ENCODE results near the gene TACSTD2. TPM values are rescaled to one million over a fixed set of nuclear protein-coding genes. Genes with fewer than 3 reads are reported as not detected.
A peak's percentile ranks its signal among the peaks of the same experiment; 100 is the strongest.

The TACSTD2 gene
- total RNA-seq, 1 donor from 2014 or later, result 203 TPM

DNA sequence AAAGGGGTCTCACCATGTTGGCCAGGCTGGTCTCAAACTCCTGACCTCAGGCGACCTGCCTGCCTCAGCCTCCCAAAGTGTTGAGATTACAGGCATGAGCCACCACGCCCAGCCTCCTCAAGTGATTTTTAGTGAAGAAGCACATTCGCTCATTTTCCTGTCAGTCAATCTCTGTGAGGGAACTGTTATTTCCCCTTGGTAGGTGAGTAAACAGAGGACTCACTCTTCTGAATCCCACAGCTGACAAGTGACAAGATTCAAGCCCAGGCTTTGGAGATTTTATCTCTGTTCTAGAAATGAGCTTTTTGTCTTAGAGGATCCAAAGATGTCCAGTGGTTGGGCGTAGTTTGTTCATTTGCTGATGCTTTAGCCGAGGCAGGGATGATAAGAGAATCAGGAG is 43.9 kb upstream of the TACSTD2 start:
- TF ChIP-seq CTCF (IDR thresholded peaks at IDR 0.05), result no peak
- peak in 1 of 2 donors; percentile 8 for TF ChIP-seq POLR2AphosphoS5 (IDR thresholded peaks at IDR 0.05; ENCODE audit: insufficient read depth in 1 of 2, low read depth in 1 of 2)
- Histone ChIP-seq H3K27me3 (no peaks in the 10 kb centered on the region), H3K27ac (no peak overlapping the region), H3K4me3 (no peak overlapping the region), H3K4me1 (peaks cover 18% of the 10 kb centered on the region), H3K9me3 (no peaks in the 10 kb centered on the region), H3K36me3 (no peaks in the 10 kb centered on the region)
- DNase-seq (ENCODE audit: extremely low spot score in 2 of 2), result no peak
- intact Hi-C loops (cut with DNase I), result no loop called here

GRCh38 chr1:58620259-58620658 is 43.2 kb upstream of the TACSTD2 start:
- H3K27ac ChIP-seq, result peak overlapping the region; percentile 38
- H3K4me3 ChIP-seq, result no peak overlapping the region
- intact Hi-C loops (cut with DNase I), result no loop called here
- DNase-seq (ENCODE audit: extremely low spot score in 2 of 2), result no peak
- no peaks in the 10 kb centered on the region for H3K36me3 ChIP-seq
- H3K27me3 ChIP-seq, result no peaks in the 10 kb centered on the region
- peaks cover 18% of the 10 kb centered on the region for H3K4me1 ChIP-seq
- no peaks in the 10 kb centered on the region for H3K9me3 ChIP-seq
- TF ChIP-seq CTCF (IDR thresholded peaks at IDR 0.05) (no peak), POLR2AphosphoS5 (IDR thresholded peaks at IDR 0.05; ENCODE audit: insufficient read depth in 1 of 2, low read depth in 1 of 2) (peak in 1 of 2 donors; percentile 20)

DNA sequence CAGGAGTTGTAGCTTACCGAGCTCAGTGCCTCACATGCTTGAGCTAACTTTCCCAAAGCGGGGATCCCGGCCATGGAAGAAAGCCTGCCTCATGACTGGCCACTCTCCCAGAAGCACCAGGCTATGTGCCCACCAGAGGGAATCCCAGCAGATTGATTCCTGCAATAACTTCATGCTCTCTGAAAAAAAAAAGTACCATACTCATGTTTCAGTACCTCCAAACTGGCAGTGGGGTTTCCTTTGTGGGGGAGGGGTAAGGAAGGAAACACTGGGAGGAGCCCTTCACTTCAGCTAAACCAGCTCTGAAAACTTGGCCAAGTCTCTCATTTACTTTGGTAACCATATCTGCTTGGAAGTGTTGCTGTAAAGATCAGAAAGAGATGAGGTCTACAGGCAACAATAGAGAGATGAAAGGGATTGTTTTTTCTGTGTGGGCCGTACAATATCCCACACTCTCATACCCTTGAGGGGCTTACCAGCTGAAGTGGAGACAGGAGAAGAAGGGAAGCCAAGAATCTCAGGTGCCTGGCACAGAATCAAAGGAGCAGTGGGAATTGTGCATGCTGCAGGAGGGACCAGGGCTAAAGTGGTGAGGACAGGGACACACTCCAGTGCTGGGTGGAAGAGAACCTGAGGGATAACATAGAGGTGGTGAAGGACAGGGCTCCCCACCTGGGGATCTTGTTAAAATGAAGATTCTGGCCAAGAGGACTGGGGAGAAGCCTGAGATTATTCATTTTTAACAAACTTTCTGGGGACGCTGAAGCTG is 42.4 kb upstream of the TACSTD2 start:
- no peaks in the 10 kb centered on the region for H3K36me3 ChIP-seq
- H3K27me3 ChIP-seq, result no peaks in the 10 kb centered on the region
- peak in 1 of 2 donors; percentile 38 for TF ChIP-seq POLR2AphosphoS5 (IDR thresholded peaks at IDR 0.05; ENCODE audit: insufficient read depth in 1 of 2, low read depth in 1 of 2)
- TF ChIP-seq CTCF (IDR thresholded peaks at IDR 0.05), result no peak
- TF ChIP-seq POLR2A (IDR thresholded peaks at IDR 0.05), result no peak
- peak overlapping the region; percentile 38 for H3K27ac ChIP-seq
- intact Hi-C loops (cut with DNase I), result no loop called here
- H3K9me3 ChIP-seq, result no peaks in the 10 kb centered on the region
- H3K4me1 ChIP-seq, result peaks cover 18% of the 10 kb centered on the region
- no peak for DNase-seq (ENCODE audit: extremely low spot score in 2 of 2)
- H3K4me3 ChIP-seq, result no peak overlapping the region

GRCh38 chr1:58618303-58618702 is 41.3 kb upstream of the TACSTD2 start:
- Histone ChIP-seq H3K9me3 (no peaks in the 10 kb centered on the region), H3K27ac (peak overlapping the region; percentile 38), H3K4me1 (peaks cover 18% of the 10 kb centered on the region), H3K4me3 (no peak overlapping the region), H3K36me3 (no peaks in the 10 kb centered on the region), H3K27me3 (no peaks in the 10 kb centered on the region)
- intact Hi-C loops (cut with DNase I), result no loop called here
- peak in 1 of 2 donors; percentile 65 for TF ChIP-seq POLR2AphosphoS5 (IDR thresholded peaks at IDR 0.05; ENCODE audit: insufficient read depth in 1 of 2, low read depth in 1 of 2)
- TF ChIP-seq CTCF (IDR thresholded peaks at IDR 0.05), result no peak
- TF ChIP-seq POLR2A (IDR thresholded peaks at IDR 0.05), result no peak
- no peak for DNase-seq (ENCODE audit: extremely low spot score in 2 of 2)

DNA sequence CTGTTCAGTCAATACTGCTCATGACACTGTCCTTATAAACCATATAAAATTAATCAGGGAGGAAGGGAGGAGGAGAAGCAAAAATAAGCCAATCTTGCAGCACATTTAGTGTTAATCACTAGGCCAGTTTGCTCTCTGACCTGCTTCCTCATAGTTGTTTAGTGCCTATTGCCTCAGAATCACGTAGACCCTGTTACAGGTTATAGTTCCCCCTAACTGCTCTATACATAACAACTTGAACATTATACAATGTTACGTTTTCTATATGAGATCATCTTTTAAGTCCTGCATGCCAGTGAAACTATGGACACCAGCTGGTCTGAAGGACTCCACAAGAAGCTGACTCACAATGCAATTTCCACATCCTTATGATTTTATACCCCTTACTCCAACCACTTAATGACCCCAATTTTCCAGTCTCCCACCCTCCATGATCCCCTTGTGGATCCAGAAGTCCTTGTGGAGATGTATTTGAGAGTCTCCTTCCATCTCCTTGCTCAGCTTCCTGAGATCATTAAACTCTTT is 34.9 kb upstream of the TACSTD2 start:
- DNase-seq (ENCODE audit: extremely low spot score in 2 of 2), result no peak
- Histone ChIP-seq H3K27me3 (no peaks in the 10 kb centered on the region), H3K27ac (no peak overlapping the region), H3K4me1 (no peaks in the 10 kb centered on the region), H3K9me3 (no peaks in the 10 kb centered on the region), H3K36me3 (no peaks in the 10 kb centered on the region), H3K4me3 (no peak overlapping the region)
- TF ChIP-seq POLR2AphosphoS5 (IDR thresholded peaks at IDR 0.05; ENCODE audit: insufficient read depth in 1 of 2, low read depth in 1 of 2) (no peak), POLR2A (IDR thresholded peaks at IDR 0.05) (no peak), CTCF (IDR thresholded peaks at IDR 0.05) (no peak)
- intact Hi-C loops (cut with DNase I), result no loop called here
